ENCODE results near the gene CTXN1.

GRCh38 chr19:7915250-7916102 is 10.5 kb downstream of the CTXN1 start:
- TF ChIP-seq CTCF (IDR thresholded peaks at IDR 0.05) (no peak), POLR2A (IDR thresholded peaks at IDR 0.05) (no peak)

Measured in thyroid gland (tissue), 4 donors.